HEK293 (cell line): ENCODE data around the gene SMPD4.

Source experiments
- ATF2 ChIP-seq: fragments of 450-650 bp; formaldehyde crosslinking; IDR thresholded peaks from 2 replicates; pipeline ENCODE4 v1.5.1; 2016; ENCODE audit warnings: missing biosample characterization, missing genetic modification characterization, low read depth
- BCL11A ChIP-seq: fragments of 450-650 bp; formaldehyde crosslinking; IDR thresholded peaks from 2 replicates; pipeline ENCODE4 v1.5.1; 2016; ENCODE audit warnings: low read depth, missing biosample characterization, missing genetic modification characterization
- MYNN ChIP-seq: fragments of 450-650 bp; formaldehyde crosslinking; IDR thresholded peaks from 2 replicates; pipeline ENCODE4 v1.5.1; 2016; ENCODE audit warnings: missing biosample characterization, missing genetic modification characterization, borderline replicate concordance
- YY1 ChIP-seq: fragments of 450-650 bp; formaldehyde crosslinking; IDR thresholded peaks from 2 replicates; pipeline ENCODE4 v1.5.1; 2018; ENCODE audit warnings: missing biosample characterization, missing genetic modification characterization
- ZFP3 ChIP-seq: fragments of 450-650 bp; formaldehyde crosslinking; IDR thresholded peaks from 2 replicates; pipeline ENCODE4 v1.5.1; 2016; ENCODE audit warnings: low read depth, missing biosample characterization, missing genetic modification characterization
- ZFP37 ChIP-seq: fragments of 450-650 bp; formaldehyde crosslinking; IDR thresholded peaks from 2 replicates; pipeline ENCODE4 v1.5.1; 2016; ENCODE audit warnings: missing biosample characterization, missing genetic modification characterization
- ZNF121 ChIP-seq: fragments of 450-650 bp; formaldehyde crosslinking; IDR thresholded peaks from 2 replicates; pipeline ENCODE4 v1.5.1; 2016; ENCODE audit warnings: missing biosample characterization, missing genetic modification characterization
- ZNF274 ChIP-seq, 2 experiments: fragments of 200-500 bp in 1 of 2; fragments of 450-650 bp in 1 of 2; sonication (Bioruptor generic) in 1 of 2; formaldehyde crosslinking in 1 of 2; IDR thresholded peaks; 2 replicates each; pipeline versions ENCODE4 v1.5.1 to v1.6.1; 2014 to 2016; ENCODE audit warnings: borderline replicate concordance in 1 of 2, inconsistent platforms in 1 of 2, low read length in 1 of 2, missing biosample characterization in 1 of 2, missing genetic modification characterization in 1 of 2
- ZNF692 ChIP-seq: fragments of 450-650 bp; formaldehyde crosslinking; IDR thresholded peaks from 2 replicates; pipeline ENCODE4 v1.5.1; 2016; ENCODE audit warnings: missing biosample characterization, missing genetic modification characterization
- TF ChIP-seq, protein P1 (sequence below): sonication (generic); formaldehyde crosslinking; IDR thresholded peaks from 2 replicates; pipeline ENCODE4 v1.8.1; 2022; ENCODE audit warnings: mild to moderate bottlenecking, moderate library complexity, missing genetic modification reagents
- TF ChIP-seq, protein P2 (sequence below): fragments of 450-650 bp; formaldehyde crosslinking; IDR thresholded peaks from 2 replicates; pipeline ENCODE4; 2016; ENCODE audit warnings: missing biosample characterization, missing genetic modification characterization
- TF ChIP-seq, protein P3 (sequence below): fragments of 450-650 bp; formaldehyde crosslinking; IDR thresholded peaks from 2 replicates; pipeline ENCODE4 v1.5.1; 2016; ENCODE audit warnings: missing biosample characterization, missing genetic modification characterization

GRCh38 chr2:130169896-130170295, 11.5 kb downstream of the SMPD4 start:
- TF ChIP-seq, protein P1, sequence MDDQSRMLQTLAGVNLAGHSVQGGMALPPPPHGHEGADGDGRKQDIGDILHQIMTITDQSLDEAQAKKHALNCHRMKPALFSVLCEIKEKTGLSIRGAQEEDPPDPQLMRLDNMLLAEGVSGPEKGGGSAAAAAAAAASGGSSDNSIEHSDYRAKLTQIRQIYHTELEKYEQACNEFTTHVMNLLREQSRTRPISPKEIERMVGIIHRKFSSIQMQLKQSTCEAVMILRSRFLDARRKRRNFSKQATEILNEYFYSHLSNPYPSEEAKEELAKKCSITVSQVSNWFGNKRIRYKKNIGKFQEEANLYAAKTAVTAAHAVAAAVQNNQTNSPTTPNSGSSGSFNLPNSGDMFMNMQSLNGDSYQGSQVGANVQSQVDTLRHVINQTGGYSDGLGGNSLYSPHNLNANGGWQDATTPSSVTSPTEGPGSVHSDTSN, result no peak
- TF ChIP-seq ZNF121 (tag by site-specific recombination) (no peak), ZNF274 (IDR thresholded peaks at IDR 0.05; ENCODE audit: low read length) (no peak), ZNF274 (tag by site-specific recombination; IDR thresholded peaks at IDR 0.05; ENCODE audit: borderline replicate concordance) (no peak), ZFP3 (no peak), YY1 (tag by site-specific recombination) (no peak), ZFP37 (tag by site-specific recombination) (no peak), ATF2 (no peak), MYNN (tag by site-specific recombination) (no peak), BCL11A (no peak), ZNF692 (no peak)
- TF ChIP-seq, protein P2, sequence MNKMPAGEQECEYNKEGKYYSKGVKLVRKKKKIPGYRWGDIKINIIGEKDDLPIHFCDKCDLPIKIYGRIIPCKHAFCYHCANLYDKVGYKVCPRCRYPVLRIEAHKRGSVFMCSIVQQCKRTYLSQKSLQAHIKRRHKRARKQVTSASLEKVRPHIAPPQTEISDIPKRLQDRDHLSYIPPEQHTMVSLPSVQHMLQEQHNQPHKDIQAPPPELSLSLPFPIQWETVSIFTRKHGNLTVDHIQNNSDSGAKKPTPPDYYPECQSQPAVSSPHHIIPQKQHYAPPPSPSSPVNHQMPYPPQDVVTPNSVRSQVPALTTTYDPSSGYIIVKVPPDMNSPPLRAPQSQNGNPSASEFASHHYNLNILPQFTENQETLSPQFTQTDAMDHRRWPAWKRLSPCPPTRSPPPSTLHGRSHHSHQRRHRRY (tag by site-specific recombination), result no peak
- TF ChIP-seq, protein P3, sequence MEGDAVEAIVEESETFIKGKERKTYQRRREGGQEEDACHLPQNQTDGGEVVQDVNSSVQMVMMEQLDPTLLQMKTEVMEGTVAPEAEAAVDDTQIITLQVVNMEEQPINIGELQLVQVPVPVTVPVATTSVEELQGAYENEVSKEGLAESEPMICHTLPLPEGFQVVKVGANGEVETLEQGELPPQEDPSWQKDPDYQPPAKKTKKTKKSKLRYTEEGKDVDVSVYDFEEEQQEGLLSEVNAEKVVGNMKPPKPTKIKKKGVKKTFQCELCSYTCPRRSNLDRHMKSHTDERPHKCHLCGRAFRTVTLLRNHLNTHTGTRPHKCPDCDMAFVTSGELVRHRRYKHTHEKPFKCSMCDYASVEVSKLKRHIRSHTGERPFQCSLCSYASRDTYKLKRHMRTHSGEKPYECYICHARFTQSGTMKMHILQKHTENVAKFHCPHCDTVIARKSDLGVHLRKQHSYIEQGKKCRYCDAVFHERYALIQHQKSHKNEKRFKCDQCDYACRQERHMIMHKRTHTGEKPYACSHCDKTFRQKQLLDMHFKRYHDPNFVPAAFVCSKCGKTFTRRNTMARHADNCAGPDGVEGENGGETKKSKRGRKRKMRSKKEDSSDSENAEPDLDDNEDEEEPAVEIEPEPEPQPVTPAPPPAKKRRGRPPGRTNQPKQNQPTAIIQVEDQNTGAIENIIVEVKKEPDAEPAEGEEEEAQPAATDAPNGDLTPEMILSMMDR (tag by site-specific recombination), result no peak
